Measurements from ENCODE around the gene HCAR2. TPM values are rescaled to one million over a fixed set of nuclear protein-coding genes. Genes with fewer than 3 reads are reported as not detected.
A peak's percentile ranks its signal among the peaks of the same experiment; 100 is the strongest.

Gene HCAR2
- total and polyA plus RNA-seq, 2 of the 13 experiments (the other 11 are each of a cell fraction or from before 2014, with no cell fraction given), result 0.09 to 5.6 TPM

- POLR2A ChIA-PET, result interaction anchor here (0.6 to 1.3 kb wide), 5 partner anchors 17 to 226 kb away, joined by 3 to 5 read pairs (median 3); partner anchors contain the start of genes KNTC1 and RSRC2
- TF ChIP-seq CEBPZ (IDR thresholded peaks at IDR 0.05; ENCODE audit: low read length), result no peak
- TF ChIP-seq MAFF (IDR thresholded peaks at IDR 0.05; ENCODE audit: low read depth, low read length), result peak; percentile 19; the same call in 1 of the 2 replicates
- TF ChIP-seq TP53 (CRISPR knock-in tag; conservative IDR thresholded peaks at IDR 0.05), result 0 out of 2 replicates have a peak, but pooled peaks have one; percentile 86
- TF ChIP-seq ZSCAN5A (CRISPR knock-in tag; IDR thresholded peaks at IDR 0.05; ENCODE audit: borderline replicate concordance), result no peak; the same call in 1 of the 2 replicates
- TF ChIP-seq RXRA (CRISPR knock-in tag; IDR thresholded peaks at IDR 0.05), result peak; percentile 78; the same call in 1 of the 2 replicates
- peak; percentile 65; the same call in 1 of the 2 replicates for TF ChIP-seq EED (CRISPR knock-in tag; IDR thresholded peaks at IDR 0.05)
- 0 out of 2 replicates have a peak, but pooled peaks have one; percentile 60 for TF ChIP-seq BCL6 (CRISPR knock-in tag; IDR thresholded peaks at IDR 0.05)
- 0 out of 2 replicates have a peak, but pooled peaks have one; percentile 67 for TF ChIP-seq CREBL2 (CRISPR knock-in tag; IDR thresholded peaks at IDR 0.05; ENCODE audit: borderline replicate concordance)
- no peak for TF ChIP-seq TCF12 (IDR thresholded peaks at IDR 0.05)
- TF ChIP-seq TCF12 (CRISPR knock-in tag; IDR thresholded peaks at IDR 0.05), result 0 out of 2 replicates have a peak, but pooled peaks have one; percentile 28
- no peak for TF ChIP-seq JUND (CRISPR knock-in tag; IDR thresholded peaks at IDR 0.05)
- no peak for TF ChIP-seq ZNF879 (CRISPR knock-in tag; IDR thresholded peaks at IDR 0.05)
- TF ChIP-seq ZSCAN21 (CRISPR knock-in tag; IDR thresholded peaks at IDR 0.05; ENCODE audit: borderline replicate concordance), result no peak; the same call in 1 of the 2 replicates
- TF ChIP-seq PAXIP1 (CRISPR knock-in tag; conservative IDR thresholded peaks at IDR 0.05), result peak; percentile 56
Observed at GRCh38 chr12:122752464-122753318, 49.5 kb upstream of the HCAR2 start, which contains the start of gene DENR. Gene DENR (plus strand): TSS chr12:122752824. CDS start chr12:122753702, 878 bp downstream.

More at GRCh38 chr12:122752464-122753318, 49.5 kb upstream of the HCAR2 start, which contains the start of gene DENR:
- H3K9me3 ChIP-seq (ENCODE audit: low read length), result no peaks in the 10 kb centered on the region
- FAIRE-seq, result peak; percentile 90
- H4K20me1 ChIP-seq (ENCODE audit: insufficient read depth, low read length), result no peaks in the 10 kb centered on the region
- peak within 1 kb of the TSS; percentile 65 for H3K27ac ChIP-seq (ENCODE audit: extremely low read length, insufficient read depth, low read length)
- ATAC-seq, result peak; percentile 92
- H3K79me2 ChIP-seq (ENCODE audit: insufficient read depth, low read length), result peaks cover 29% of the 10 kb centered on the region
- DNase-seq (ENCODE audit: low spot score), result peak; percentile 93
- H3K9ac ChIP-seq (ENCODE audit: insufficient read depth, low read depth, low read length), result peak within 1 kb of the TSS; percentile 94
- H3K4me2 ChIP-seq (ENCODE audit: low read depth, low read length), result peak within 1 kb of the TSS; percentile 85
- H2AFZ ChIP-seq (ENCODE audit: low read length), result peak within 1 kb of the TSS; percentile 70
- BruUV-seq (replicated peaks), result no TSS peak
- CTCF ChIA-PET (ENCODE audit: low intra/inter-chr PET ratio, low total read pairs), result interaction anchor here (3.0 kb wide), 1 partner anchor 115 kb away, joined by 43 read pairs; no protein-coding TSS in a partner anchor
- intact Hi-C loops (cut with micrococcal nuclease; ENCODE audit: unreplicated experiment), result loop anchor here (1.0 to 10.0 kb wide), 3 partner anchors 74 to 228 kb away; partner anchors contain the start of genes KNTC1 and RSRC2
- H3K4me1 ChIP-seq (ENCODE audit: insufficient read depth, low read length), result peaks cover 44% of the 10 kb centered on the region
- peak within 1 kb of the TSS; percentile 67 to 89 (median 86) for H3K4me3 ChIP-seq (replicated peaks in 1 of 3; ENCODE audit: insufficient read depth in 1 of 3, low read depth in 2 of 3, low read length in 3 of 3)
- no peaks in the 10 kb centered on the region; a peak in 1 of 5 replicates for H3K27me3 ChIP-seq (ENCODE audit: control insufficient read depth in 1 of 2, insufficient read depth in 2 of 2, low read length in 2 of 2)
- in situ Hi-C loops (cut with HindIII; ENCODE audit: extremely low pct_ligation_motif_present, low pct_unique_long_range_greater_than_20kb), result loop anchor here (5.0 kb wide), 1 partner anchor 115 kb away; no protein-coding TSS in a partner anchor
- H3K36me3 ChIP-seq (replicated peaks in 1 of 2; ENCODE audit: control insufficient read depth in 1 of 2, insufficient read depth in 2 of 2, low read length in 2 of 2), result peaks cover 0 to 28% of the 10 kb centered on the region in 2 experiments; a peak in 3 of 5 replicates
- WGBS (ENCODE audit: low lambda C conversion rate), result 2% methylated on average over 15 of the region's 73 CpGs
